GM12878 (cell line): Measurements from ENCODE around the gene NMUR1.

Experiments
- POLR2A ChIP-seq: IDR thresholded peaks from 2 replicates; pipeline ENCODE4 v1.6.1; 2011; ENCODE audit warnings: low read depth, mild to moderate bottlenecking, low read length
- TF ChIP-seq, protein P1 (sequence below): IDR thresholded peaks from 2 replicates; pipeline ENCODE4 v1.6.1; 2011; ENCODE audit warnings: low read depth, low read length, improper control_type of control experiment, borderline replicate concordance

DNA sequence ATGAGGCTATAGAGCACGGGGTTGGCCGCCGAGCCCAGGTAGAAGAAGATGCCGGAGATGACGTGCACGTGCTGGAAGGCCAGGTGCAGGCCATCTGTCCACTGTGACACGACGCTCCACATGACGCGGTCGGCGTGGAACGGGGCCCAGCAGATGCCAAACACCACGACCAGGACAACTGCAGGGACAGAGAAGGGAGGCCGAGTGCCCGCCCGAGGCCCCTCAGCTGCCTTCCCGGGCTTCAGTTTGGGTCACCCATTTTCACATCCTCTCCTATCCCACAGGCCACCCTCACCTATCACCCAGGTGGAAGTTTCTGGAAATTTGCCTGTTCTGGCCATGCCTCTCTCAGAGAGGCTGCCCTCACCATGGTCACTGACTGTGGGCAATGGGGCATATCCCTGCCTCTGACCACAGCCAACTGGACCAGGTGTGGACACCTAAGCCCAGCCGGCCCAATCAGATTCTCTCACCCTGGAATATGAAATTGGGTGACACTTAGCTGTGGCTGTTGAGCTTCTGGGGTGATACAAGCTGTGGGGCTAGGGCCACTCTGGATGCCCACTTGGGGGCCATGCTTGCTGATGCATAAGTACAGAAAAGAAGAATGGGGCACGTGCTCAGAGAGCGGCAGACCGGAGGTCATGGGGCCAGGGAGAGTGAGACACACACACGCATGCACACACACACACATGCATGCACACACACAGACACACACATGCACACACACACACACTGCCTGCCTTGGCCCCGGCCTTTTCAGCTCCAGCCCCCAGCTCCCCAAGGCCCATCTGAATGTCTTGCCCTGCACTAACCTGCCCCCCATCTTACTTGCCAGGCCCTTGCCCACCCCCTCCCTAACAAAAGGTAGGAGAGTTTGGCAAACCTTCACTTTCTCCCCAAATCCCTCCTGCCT is 4.7 kb downstream of the NMUR1 start:
- TF ChIP-seq, protein P1, sequence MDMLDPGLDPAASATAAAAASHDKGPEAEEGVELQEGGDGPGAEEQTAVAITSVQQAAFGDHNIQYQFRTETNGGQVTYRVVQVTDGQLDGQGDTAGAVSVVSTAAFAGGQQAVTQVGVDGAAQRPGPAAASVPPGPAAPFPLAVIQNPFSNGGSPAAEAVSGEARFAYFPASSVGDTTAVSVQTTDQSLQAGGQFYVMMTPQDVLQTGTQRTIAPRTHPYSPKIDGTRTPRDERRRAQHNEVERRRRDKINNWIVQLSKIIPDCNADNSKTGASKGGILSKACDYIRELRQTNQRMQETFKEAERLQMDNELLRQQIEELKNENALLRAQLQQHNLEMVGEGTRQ, result no peak
- TF ChIP-seq POLR2A, result no peak
